ENCODE measurements around the gene DCANP1.

The DCANP1 gene

GRCh38 chr5:135480511-135480910 lies 33.4 kb upstream of the DCANP1 start:
- TF ChIP-seq, protein P1, sequence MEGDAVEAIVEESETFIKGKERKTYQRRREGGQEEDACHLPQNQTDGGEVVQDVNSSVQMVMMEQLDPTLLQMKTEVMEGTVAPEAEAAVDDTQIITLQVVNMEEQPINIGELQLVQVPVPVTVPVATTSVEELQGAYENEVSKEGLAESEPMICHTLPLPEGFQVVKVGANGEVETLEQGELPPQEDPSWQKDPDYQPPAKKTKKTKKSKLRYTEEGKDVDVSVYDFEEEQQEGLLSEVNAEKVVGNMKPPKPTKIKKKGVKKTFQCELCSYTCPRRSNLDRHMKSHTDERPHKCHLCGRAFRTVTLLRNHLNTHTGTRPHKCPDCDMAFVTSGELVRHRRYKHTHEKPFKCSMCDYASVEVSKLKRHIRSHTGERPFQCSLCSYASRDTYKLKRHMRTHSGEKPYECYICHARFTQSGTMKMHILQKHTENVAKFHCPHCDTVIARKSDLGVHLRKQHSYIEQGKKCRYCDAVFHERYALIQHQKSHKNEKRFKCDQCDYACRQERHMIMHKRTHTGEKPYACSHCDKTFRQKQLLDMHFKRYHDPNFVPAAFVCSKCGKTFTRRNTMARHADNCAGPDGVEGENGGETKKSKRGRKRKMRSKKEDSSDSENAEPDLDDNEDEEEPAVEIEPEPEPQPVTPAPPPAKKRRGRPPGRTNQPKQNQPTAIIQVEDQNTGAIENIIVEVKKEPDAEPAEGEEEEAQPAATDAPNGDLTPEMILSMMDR (conservative IDR thresholded peaks at IDR 0.05; ENCODE audit: low read length): no peak
- TF ChIP-seq EZH2phosphoT487 (IDR thresholded peaks at IDR 0.05; ENCODE audit: borderline replicate concordance): no peak
- H3K27me3 ChIP-seq (ENCODE audit: insufficient read depth, low read length, poor library complexity, severe bottlenecking): no peaks in the 10 kb centered on the region
- no peaks in the 10 kb centered on the region for H3K9me3 ChIP-seq (ENCODE audit: insufficient read depth, low read depth, low read length)
- no peaks in the 10 kb centered on the region for H4K20me1 ChIP-seq (ENCODE audit: insufficient read depth, low read length, poor library complexity, severe bottlenecking)
- no peak overlapping the region for H2AFZ ChIP-seq (ENCODE audit: low read length)
- no peaks in the 10 kb centered on the region for H3K36me3 ChIP-seq (ENCODE audit: insufficient read depth, low read length)
- no peaks in the 10 kb centered on the region for H3K9me2 ChIP-seq (replicated peaks; ENCODE audit: low read depth, low read length)
- no peaks in the 10 kb centered on the region for H3K4me1 ChIP-seq (ENCODE audit: insufficient read depth, low read length, poor library complexity, severe bottlenecking)
- H3K79me2 ChIP-seq (ENCODE audit: insufficient read depth, low read length): no peaks in the 10 kb centered on the region
- H3K9ac ChIP-seq (ENCODE audit: low read depth, low read length, poor library complexity, severe bottlenecking): no peak overlapping the region
- no peak overlapping the region for H3K4me2 ChIP-seq (ENCODE audit: low read depth, low read length, poor library complexity, severe bottlenecking)
- H3F3A ChIP-seq (ENCODE audit: low read depth): no peaks in the 10 kb centered on the region
- no peak overlapping the region for H3K4me3 ChIP-seq (ENCODE audit: low read length, poor library complexity, severe bottlenecking)

DNA sequence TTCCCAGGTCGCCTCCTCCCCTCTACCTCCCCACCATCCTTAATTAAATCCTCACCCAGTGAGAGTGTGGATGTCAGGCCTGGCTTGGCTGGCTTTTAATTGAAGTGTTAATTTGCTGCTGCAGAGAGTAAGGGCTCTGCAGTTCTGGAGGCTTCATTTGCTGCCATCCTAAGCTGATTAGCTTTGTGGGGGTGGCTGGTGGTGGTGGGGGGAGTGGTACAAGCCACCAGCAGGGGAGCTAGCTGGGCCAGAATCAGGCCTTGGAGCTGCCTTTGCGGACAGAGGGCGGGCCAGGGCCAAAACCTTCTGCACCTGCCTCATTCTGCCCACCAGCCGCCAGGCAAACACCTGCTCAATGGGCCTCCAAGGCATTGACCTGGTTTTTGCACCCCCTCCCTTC lies 31.8 kb upstream of the DCANP1 start:
- Histone ChIP-seq H3K4me3 (ENCODE audit: low read length, poor library complexity, severe bottlenecking) (no peak overlapping the region), H3K9me2 (replicated peaks; ENCODE audit: low read depth, low read length) (no peaks in the 10 kb centered on the region), H3K9me3 (ENCODE audit: insufficient read depth, low read depth, low read length) (no peaks in the 10 kb centered on the region), H3K27me3 (ENCODE audit: insufficient read depth, low read length, poor library complexity, severe bottlenecking) (no peaks in the 10 kb centered on the region), H3F3A (ENCODE audit: low read depth) (no peaks in the 10 kb centered on the region), H3K36me3 (ENCODE audit: insufficient read depth, low read length) (no peaks in the 10 kb centered on the region), H3K79me2 (ENCODE audit: insufficient read depth, low read length) (no peaks in the 10 kb centered on the region), H2AFZ (ENCODE audit: low read length) (no peak overlapping the region), H3K4me2 (ENCODE audit: low read depth, low read length, poor library complexity, severe bottlenecking) (no peak overlapping the region), H3K4me1 (ENCODE audit: insufficient read depth, low read length, poor library complexity, severe bottlenecking) (no peaks in the 10 kb centered on the region), H4K20me1 (ENCODE audit: insufficient read depth, low read length, poor library complexity, severe bottlenecking) (no peaks in the 10 kb centered on the region), H3K9ac (ENCODE audit: low read depth, low read length, poor library complexity, severe bottlenecking) (no peak overlapping the region)
- TF ChIP-seq EZH2phosphoT487 (IDR thresholded peaks at IDR 0.05; ENCODE audit: borderline replicate concordance): no peak
- TF ChIP-seq, protein P1 (conservative IDR thresholded peaks at IDR 0.05; ENCODE audit: low read length): no peak

DNA sequence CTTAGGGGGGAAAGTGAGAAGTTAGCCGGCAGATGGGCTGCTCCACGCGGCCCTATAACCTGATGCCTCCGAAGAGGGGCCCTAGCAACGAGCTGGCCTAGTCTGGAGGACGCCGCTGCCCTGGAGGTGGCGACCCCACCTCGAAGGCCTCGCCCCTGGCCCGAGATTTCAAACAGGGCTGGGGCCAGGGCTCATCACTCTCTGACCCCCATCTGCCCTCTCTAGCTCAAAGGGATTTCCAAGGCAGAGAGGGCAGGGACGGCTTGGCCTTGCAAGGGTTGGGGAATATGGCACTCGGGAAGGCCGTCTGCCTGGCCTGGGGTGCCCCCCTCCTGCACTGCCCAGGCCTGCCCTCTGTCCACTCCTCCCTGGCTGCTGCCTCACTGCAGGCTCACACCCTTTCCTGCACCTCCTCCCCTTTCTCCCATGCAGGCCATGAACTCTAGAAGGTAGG lies 30.5 kb upstream of the DCANP1 start:
- H3K36me3 ChIP-seq (ENCODE audit: insufficient read depth, low read length): no peaks in the 10 kb centered on the region
- no peak overlapping the region for H3K4me2 ChIP-seq (ENCODE audit: low read depth, low read length, poor library complexity, severe bottlenecking)
- no peaks in the 10 kb centered on the region for H3K9me3 ChIP-seq (ENCODE audit: insufficient read depth, low read depth, low read length)
- no peaks in the 10 kb centered on the region for H3K9me2 ChIP-seq (replicated peaks; ENCODE audit: low read depth, low read length)
- H3K79me2 ChIP-seq (ENCODE audit: insufficient read depth, low read length): no peaks in the 10 kb centered on the region
- no peak overlapping the region for H3K9ac ChIP-seq (ENCODE audit: low read depth, low read length, poor library complexity, severe bottlenecking)
- no peaks in the 10 kb centered on the region for H3K4me1 ChIP-seq (ENCODE audit: insufficient read depth, low read length, poor library complexity, severe bottlenecking)
- H3K4me3 ChIP-seq (ENCODE audit: low read length, poor library complexity, severe bottlenecking): no peak overlapping the region
- H3K27me3 ChIP-seq (ENCODE audit: insufficient read depth, low read length, poor library complexity, severe bottlenecking): no peaks in the 10 kb centered on the region
- TF ChIP-seq, protein P1 (conservative IDR thresholded peaks at IDR 0.05; ENCODE audit: low read length): no peak
- TF ChIP-seq EZH2phosphoT487 (IDR thresholded peaks at IDR 0.05; ENCODE audit: borderline replicate concordance): no peak
- no peaks in the 10 kb centered on the region for H3F3A ChIP-seq (ENCODE audit: low read depth)
- H2AFZ ChIP-seq (ENCODE audit: low read length): no peak overlapping the region
- H4K20me1 ChIP-seq (ENCODE audit: insufficient read depth, low read length, poor library complexity, severe bottlenecking): no peaks in the 10 kb centered on the region

All from Loucy (cell line).